Ascending aorta (tissue), 2 donors: ENCODE data around the gene MORN3. TPM values are rescaled to one million over a fixed set of nuclear protein-coding genes. Genes with fewer than 3 reads are reported as not detected.
A peak's percentile ranks its signal among the peaks of the same experiment; 100 is the strongest.
"Not testable (repeated sequence)": the region's sequence is repeated elsewhere in the genome, so short reads cannot be mapped to it uniquely, and the experiment has no call there.

ENCODE experiments used
- DNase-seq, 2 donors: peaks; one replicate each; pipeline ENCODE4 v3.0.0-alpha.2; 2019; ENCODE audit warnings: low spot score in 2 of 2
- H3K27ac ChIP-seq, 2 donors: fragments of 200-600 bp; sonication (generic); one replicate each; pipeline ENCODE4 v1.5.1; 2016 to 2017; ENCODE audit warnings: mild to moderate bottlenecking in 1 of 2
- H3K27me3 ChIP-seq: fragments of 200-600 bp; sonication (generic); one replicate; pipeline ENCODE4 v1.5.1; 2017
- H3K36me3 ChIP-seq, 2 donors: fragments of 200-600 bp; sonication (generic); one replicate each; pipeline ENCODE4 v1.5.1; 2016
- H3K4me1 ChIP-seq, 2 donors: fragments of 200-600 bp; sonication (generic); one replicate each; pipeline ENCODE4 v1.5.1; 2016 to 2017; ENCODE audit warnings: mild to moderate bottlenecking in 1 of 2
- H3K4me3 ChIP-seq, 2 donors: fragments of 200-600 bp; sonication (generic); one replicate each; pipeline ENCODE4 v1.5.1; 2016 to 2017; ENCODE audit warnings: mild to moderate bottlenecking in 1 of 2
- H3K9me3 ChIP-seq, 2 donors: fragments of 200-600 bp; sonication (generic); one replicate each; pipeline ENCODE4 v1.5.1; 2016
- intact Hi-C: fragments of 100-400 bp; cut with DNase I; formaldehyde crosslinking; loops from one replicate; pipeline ENCODE4 v1.15.1; 2023
- total RNA-seq: library from RNA; depleted of rRNA; stranded (reverse); fragments of >200 nt; gene quantifications from one replicate; pipeline ENCODE4 v1.1.0, GENCODE V29; 2016
- TF ChIP-seq, protein P1 (sequence below), 3 experiments: fragments of 200-600 bp in 2 of 3; fragments of 450-650 bp in 1 of 3; sonication (generic) in 2 of 3; IDR thresholded peaks; one replicate each; pipeline ENCODE4 v1.5.1; 2016 to 2019; ENCODE audit warnings: antibody characterized with exemption in 3 of 3, mild to moderate bottlenecking in 1 of 3, moderate library complexity in 1 of 3

MORN3 gene
- total RNA-seq, 1 donor from 2014 or later: not detected

DNA sequence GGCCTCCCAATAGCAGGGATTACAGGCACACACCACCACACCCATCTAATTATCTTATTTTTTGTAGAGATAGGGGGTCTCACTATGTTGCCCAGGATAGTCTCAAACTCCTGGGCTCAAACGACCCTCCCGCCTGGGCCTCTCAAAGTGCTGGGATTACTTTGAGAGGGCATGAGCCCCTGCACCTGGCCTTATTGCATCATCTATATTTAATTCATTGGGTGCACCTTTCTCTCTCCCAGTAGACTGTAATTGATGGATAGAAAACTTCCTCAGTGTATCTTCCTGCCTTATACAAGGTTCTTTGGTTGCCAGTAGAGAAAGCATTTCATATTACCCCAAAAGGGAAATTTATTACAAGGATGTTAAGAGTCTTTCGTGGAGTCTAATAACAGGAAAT lies 8.9 kb upstream of the MORN3 start:
- TF ChIP-seq, protein P1, sequence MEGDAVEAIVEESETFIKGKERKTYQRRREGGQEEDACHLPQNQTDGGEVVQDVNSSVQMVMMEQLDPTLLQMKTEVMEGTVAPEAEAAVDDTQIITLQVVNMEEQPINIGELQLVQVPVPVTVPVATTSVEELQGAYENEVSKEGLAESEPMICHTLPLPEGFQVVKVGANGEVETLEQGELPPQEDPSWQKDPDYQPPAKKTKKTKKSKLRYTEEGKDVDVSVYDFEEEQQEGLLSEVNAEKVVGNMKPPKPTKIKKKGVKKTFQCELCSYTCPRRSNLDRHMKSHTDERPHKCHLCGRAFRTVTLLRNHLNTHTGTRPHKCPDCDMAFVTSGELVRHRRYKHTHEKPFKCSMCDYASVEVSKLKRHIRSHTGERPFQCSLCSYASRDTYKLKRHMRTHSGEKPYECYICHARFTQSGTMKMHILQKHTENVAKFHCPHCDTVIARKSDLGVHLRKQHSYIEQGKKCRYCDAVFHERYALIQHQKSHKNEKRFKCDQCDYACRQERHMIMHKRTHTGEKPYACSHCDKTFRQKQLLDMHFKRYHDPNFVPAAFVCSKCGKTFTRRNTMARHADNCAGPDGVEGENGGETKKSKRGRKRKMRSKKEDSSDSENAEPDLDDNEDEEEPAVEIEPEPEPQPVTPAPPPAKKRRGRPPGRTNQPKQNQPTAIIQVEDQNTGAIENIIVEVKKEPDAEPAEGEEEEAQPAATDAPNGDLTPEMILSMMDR (IDR thresholded peaks at IDR 0.05): no peak
- H3K4me3 ChIP-seq: no peak overlapping the region
- no peaks in the 10 kb centered on the region for H3K27me3 ChIP-seq
- H3K36me3 ChIP-seq: no peaks in the 10 kb centered on the region
- no peak overlapping the region for H3K27ac ChIP-seq
- no peaks in the 10 kb centered on the region for H3K9me3 ChIP-seq
- no peak for DNase-seq
- no peaks in the 10 kb centered on the region for H3K4me1 ChIP-seq
- intact Hi-C loops: no loop called here

DNA sequence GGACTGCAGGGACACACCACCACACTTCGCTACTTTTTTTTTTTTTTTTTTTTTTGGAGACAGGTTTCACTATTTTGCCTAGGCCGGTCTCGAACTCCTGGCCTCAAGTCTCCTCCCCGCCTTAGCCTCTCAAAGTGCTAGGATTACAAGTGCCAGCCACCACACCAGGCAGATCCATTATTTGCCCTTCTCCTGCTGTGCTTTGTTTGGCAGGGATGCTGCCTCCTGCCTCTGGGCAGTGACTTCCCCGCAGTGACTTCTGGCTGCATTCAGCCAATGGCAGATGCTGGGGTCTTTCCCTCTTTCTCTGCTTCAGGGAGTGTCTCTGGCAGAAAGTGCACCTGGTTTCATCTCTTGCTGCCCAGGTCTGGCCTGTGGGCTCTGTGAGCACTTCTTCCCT lies 6.7 kb upstream of the MORN3 start:
- TF ChIP-seq, protein P1 (IDR thresholded peaks at IDR 0.05): no peak
- Histone ChIP-seq H3K27me3 (no peaks in the 10 kb centered on the region), H3K4me3 (no peak overlapping the region), H3K27ac (no peak overlapping the region), H3K9me3 (no peaks in the 10 kb centered on the region), H3K36me3 (no peaks in the 10 kb centered on the region), H3K4me1 (peaks cover 0 to 6% of the 10 kb centered on the region in 2 donors)
- intact Hi-C loops: no loop called here
- DNase-seq: no peak

DNA sequence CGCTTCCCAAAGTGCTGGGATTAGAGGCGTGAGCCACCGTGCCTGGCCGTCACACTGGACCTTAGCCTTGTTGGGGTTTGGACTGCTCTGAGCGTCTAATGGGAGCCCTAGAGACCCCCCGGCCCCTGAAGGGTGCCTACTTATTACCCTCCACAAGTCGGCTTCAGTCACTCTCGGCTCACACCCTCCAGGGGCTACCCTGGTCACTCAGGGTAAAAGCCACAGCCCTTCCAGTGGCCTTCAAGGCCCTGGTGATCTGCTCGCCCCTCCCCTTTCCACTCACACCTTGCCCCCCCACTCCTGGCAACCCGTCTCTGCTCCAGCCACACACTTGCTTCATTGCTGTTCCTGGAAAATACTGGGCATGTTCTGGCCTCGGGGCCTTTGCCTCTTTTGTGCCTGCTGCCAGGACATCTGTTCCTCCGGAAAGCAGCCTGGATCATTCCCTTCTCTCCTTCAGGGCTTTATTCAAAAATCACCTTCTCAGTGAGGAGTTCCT lies 3.6 kb upstream of the MORN3 start:
- Histone ChIP-seq H3K27ac (no peak overlapping the region), H3K4me3 (peak overlapping the region in 1 of 2 donors; percentile 61), H3K36me3 (no peaks in the 10 kb centered on the region), H3K27me3 (no peaks in the 10 kb centered on the region), H3K9me3 (no peaks in the 10 kb centered on the region), H3K4me1 (peaks cover 0 to 6% of the 10 kb centered on the region in 2 donors)
- DNase-seq: no peak
- TF ChIP-seq, protein P1 (IDR thresholded peaks at IDR 0.05): no peak
- intact Hi-C loops: no loop called here

DNA sequence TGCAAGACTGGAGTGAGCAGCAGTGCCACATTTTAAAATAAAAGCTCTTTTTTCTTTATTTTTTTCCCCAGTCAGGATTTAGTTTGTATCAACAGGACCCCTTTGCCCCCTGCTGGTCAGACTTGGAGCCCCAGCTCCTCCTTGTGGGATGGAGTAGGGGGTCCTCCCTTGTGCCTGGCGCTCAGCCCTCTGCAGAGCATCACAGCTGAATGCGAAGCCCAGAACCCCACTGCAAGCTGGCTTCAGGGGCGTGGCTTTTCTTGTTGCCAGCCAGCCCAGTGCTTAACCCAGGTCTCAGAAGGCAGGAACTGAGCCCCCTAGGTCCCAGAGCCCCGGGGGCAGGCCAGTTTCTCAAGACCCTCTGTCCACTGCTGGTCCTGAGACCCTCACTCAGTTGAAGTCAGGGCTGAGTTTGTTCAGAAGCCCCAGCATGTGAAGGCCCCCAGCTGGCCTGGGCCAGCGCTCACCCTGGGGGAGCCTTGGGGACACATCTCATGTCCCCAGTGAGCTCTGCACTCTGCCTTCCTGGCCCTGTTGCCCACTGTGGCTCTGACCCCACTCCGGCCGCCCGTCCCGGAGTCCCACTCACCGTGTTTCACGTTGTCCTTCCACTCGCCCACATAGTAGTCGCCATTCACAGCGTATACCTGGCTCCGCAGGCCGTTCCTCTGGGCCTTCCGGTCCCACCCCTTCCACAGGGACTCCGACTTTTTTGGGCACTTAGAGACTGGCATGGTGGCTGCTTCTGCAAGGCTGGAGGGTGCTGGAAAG lies 519 bp downstream of the MORN3 start:
- DNase-seq: no peak
- Histone ChIP-seq H3K27ac (no peak overlapping the region), H3K4me1 (peaks cover 0 to 6% of the 10 kb centered on the region in 2 donors), H3K4me3 (no peak overlapping the region), H3K9me3 (no peaks in the 10 kb centered on the region), H3K36me3 (no peaks in the 10 kb centered on the region), H3K27me3 (no peaks in the 10 kb centered on the region)
- intact Hi-C loops: no loop called here
- TF ChIP-seq, protein P1 (IDR thresholded peaks at IDR 0.05): peak; percentile 28 to 51 (median 36)

DNA sequence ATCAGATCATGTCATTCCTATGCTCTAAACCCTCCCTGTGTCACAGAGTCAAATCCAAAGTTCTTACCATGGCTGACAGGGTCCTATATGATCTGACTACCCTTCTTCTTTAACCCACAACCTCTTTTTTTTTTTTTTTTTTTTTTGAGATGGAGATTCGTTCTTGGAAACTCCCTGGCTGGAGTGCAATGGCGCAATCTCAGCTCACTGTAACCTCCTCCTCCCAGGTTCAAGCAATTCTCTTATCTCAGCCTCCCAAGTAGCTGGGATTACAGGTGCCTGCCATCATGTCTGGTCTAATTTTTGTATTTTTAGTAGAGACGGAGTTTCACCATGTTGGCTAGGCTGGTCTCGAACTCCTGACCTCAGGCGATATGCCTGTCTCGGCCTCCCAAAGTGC lies 2.6 kb downstream of the MORN3 start:
- H3K27ac ChIP-seq, intact Hi-C loops, H3K9me3 ChIP-seq: not testable (repeated sequence)

DNA sequence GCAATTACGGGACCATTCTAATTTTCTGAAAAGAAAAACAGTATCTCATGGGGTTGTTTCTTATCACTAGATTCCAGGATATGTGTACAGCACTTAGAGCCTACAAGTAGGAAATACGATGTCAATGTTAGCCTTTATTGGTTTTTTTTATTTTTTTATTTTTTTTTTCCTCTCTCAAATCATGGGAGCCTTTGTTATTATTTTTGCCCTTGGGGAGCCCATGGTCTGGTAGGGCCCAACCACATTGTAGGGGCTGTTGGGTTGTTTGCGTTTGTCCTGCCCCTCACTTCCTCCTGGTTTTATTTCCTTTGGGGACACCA lies 5.9 kb downstream of the MORN3 start:
- H3K27me3 ChIP-seq: no peaks in the 10 kb centered on the region
- no peaks in the 10 kb centered on the region for H3K9me3 ChIP-seq
- no peak for DNase-seq
- no peaks in the 10 kb centered on the region for H3K4me1 ChIP-seq
- TF ChIP-seq, protein P1 (IDR thresholded peaks at IDR 0.05): no peak
- H3K4me3 ChIP-seq: no peak overlapping the region
- H3K27ac ChIP-seq: no peak overlapping the region
- intact Hi-C loops: no loop called here
- no peaks in the 10 kb centered on the region for H3K36me3 ChIP-seq

More for the DNA sequence above, 2.6 kb downstream of the MORN3 start:
- not testable (repeated sequence) for H3K36me3 ChIP-seq, H3K27me3 ChIP-seq, DNase-seq, H3K4me3 ChIP-seq, H3K4me1 ChIP-seq

DNA sequence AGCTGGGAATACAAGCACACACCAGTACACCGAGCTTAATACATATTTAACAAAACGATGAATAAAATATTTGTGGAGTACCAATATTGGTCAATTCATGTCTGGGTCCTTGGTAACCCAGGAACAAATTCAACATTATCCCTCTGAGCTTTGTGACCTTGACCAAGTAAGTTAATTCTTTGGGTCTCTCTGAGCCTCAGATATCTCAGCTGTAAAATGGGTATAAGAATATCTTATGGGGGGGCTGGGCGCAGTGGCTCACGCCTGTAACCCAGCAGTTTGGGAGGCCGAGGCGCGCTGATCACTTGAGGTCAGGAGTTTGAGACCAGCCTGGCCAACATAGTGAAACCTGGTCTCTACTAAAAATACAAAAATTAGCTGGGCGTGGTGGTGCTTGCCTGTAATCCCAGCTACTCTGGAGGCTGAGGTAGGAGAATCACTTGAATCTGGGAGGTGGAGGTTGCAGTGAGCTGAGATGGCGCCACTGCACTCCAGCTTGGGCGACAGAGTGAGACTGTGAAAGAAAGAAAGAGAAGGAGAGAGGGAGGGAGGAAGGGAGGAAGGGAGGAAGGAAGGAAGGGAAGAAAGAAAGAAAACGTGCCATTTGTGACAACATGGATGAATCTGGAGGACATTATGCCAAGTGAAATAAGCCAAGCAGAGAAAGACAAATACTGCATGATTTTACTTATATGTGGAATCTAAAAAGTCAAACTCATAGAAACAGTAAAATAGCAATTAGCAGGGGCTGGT lies 7.9 kb downstream of the MORN3 start:
- DNase-seq, H3K27me3 ChIP-seq, H3K4me1 ChIP-seq, H3K4me3 ChIP-seq, H3K27ac ChIP-seq, H3K9me3 ChIP-seq, H3K36me3 ChIP-seq, intact Hi-C loops: not testable (repeated sequence)
